HG03439 (cell line): ENCODE data around the gene TNRC6B.

Experiments used
- ATAC-seq: cut with Tn5 transposase; IDR thresholded peaks from one replicate; pipeline ENCODE4 v1.9.1; 2021; ENCODE audit warnings: mild to moderate bottlenecking, moderate library complexity; ENCODE audit not compliant: unreplicated experiment

TNRC6B gene

GRCh38 chr22:40238425-40239344 is 61.0 kb downstream of the TNRC6B start:
- no peak for ATAC-seq

GRCh38 chr22:40239345-40239683 is 61.6 kb downstream of the TNRC6B start:
- ATAC-seq: no peak

DNA sequence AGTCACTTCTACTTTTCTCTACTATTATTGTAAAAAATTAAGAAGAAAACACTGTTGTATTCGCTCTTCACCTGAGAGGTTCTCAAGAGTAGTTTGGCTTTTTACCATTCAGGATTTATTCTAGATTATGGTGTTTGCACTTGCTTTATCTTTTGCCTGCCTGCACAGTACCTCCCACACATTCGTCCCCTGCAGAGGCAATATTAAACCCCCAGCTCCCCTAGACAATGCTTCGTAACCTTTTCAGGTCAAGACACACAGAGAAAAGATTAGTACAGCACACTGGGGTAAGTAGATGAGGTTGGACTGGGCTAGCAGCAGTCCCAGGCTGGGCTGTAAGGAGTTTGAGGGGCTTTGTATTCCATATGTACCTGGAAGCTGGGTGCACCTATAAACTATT is 62.4 kb downstream of the TNRC6B start:
- no peak for ATAC-seq

DNA sequence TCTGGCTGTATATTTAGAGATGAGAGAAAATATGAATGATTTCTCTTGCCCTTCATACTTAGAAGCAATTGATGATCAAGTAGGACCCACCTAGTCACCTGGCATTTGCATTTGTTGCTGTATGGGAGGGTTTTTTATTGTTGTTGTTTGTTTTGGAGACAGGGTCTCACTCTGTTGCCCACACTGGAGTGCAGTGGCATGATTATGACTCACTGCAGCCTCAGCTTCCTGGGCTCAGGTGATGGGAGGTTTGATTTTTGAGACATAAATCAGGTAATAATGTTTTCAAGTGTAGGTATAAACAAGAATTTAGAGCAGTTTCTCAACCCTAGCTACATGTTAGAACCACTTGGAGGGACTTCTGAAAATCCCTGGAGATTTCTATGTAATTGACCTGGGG is 63.0 kb downstream of the TNRC6B start:
- ATAC-seq: no peak

DNA sequence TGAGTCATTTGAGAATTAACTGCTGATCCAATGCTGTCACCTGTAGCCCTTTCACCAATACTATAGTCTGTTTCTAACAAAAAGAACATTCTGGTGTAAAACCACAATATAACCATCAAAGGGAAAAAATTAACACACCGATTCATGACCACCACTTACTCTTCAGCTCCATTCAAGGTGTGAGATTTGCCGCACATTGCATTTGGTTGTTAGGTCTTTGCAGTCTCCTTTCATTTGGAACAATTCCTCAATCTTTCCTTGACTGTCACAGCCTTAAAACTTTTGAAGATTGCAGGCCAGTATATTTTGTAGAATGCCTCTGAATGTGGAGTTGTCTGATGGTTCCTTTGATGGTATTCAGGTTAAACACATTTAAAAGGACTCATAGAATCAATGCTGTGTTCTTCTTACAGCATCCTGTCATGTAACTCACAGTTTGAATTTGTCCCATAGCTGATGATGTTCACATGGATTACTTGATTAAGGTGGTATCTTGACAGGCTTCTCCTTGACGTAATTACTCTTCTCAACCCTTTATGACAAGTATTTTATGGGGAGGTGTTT is 63.6 kb downstream of the TNRC6B start:
- no peak for ATAC-seq

GRCh38 chr22:40243891-40244290 is 66.2 kb downstream of the TNRC6B start:
- ATAC-seq: no peak

GRCh38 chr22:40244586-40244985 is 66.9 kb downstream of the TNRC6B start:
- no peak for ATAC-seq

DNA sequence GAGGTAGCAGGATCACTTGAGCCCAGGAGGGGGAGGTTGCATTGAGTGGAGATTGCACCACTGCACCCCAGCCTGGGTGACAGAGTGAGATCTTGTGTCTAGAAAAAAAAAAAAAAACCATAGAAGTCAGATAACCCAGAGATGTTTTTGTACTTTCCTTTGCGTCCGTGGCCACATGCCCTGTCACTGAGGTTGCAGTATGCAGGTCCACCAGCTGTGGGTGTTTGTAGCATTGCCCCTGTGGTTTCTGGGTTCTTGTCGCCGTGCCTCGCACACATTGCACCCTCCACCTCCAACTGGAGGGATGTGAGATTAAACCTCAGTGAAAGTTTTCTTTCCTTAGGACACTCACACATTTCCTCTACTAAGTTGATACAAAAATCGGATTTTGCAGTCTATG is 70.3 kb downstream of the TNRC6B start:
- ATAC-seq: no peak

GRCh38 chr22:40249286-40249685 is 71.6 kb downstream of the TNRC6B start:
- no peak for ATAC-seq

DNA sequence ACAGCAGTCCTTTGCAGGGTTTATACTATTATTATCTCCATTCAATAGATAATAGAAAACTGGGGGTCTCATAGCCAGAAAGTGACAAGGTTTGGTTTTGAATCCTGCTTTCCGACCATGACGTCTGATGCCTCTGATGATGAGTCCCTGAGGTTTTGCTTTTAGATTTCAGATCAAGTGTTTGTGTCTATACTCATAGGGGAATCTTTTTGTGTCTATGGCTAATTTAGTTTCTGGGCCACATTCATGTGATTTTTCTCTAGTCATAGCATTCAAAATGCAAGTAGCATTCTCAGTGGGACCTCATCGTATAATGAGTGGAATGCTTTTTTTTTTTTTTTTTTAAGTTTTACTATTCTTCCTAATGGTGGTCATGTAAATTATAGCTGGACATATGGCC is 72.9 kb downstream of the TNRC6B start:
- ATAC-seq: no peak

DNA sequence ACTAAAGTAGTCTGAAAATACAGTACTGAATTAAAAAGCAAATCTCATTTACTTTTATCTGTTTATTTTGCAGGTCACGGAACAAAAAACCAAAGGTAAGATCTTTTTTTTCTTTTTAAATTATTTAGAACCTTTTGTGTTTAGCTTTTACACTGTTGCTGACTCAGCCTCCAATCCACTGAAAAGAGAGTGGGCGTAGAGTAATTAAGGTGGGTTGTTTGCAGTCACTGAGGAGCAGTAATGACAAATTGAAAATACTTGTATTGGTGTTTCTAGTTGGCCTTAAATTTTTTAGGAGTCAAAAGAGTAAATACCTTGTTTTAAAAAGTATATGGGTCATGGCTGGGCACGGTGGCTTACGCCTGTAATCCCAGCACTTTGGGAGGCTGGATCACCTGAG is 73.4 kb downstream of the TNRC6B start:
- ATAC-seq: no peak

DNA sequence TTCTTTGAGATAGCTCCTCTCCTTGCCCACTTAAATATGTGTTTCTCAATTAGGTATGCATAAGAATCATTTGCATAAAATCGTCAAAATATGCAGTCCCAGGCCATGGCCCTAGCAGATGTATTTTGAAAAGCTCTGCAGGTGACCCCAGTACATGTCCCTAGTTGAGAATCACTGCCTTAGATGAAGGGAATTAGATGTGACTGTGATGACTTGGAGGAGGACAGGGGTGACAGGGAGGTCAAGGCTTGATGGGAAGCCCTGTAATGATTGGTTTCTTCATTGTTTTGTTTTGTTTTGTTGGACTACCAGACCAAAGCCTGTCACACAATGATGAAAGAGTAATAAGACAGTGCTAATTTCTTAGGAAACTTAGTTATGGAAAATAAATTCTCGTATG is 74.4 kb downstream of the TNRC6B start:
- ATAC-seq: no peak

DNA sequence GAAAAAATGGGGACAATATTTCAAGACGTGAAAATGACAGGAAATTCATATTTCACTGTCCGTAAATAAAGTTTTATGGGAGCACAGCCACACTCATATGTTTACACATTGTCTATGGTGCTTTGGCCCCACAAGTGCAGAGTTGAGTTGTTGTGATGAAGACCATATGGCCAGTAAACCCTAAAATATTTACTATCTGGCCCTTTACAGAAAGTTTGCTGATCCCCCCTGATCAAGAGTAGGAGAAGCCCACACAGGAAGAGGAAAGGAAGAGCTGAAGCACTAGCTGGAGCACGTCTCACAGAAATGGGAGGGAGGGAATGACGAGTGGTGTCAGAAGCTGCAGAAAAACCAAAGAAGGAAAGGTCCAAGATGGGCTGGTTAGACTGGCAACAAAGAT is 78.8 kb downstream of the TNRC6B start:
- ATAC-seq: no peak

- ATAC-seq: no peak
Measured at GRCh38 chr22:40258017-40258416, 80.3 kb downstream of the TNRC6B start.

DNA sequence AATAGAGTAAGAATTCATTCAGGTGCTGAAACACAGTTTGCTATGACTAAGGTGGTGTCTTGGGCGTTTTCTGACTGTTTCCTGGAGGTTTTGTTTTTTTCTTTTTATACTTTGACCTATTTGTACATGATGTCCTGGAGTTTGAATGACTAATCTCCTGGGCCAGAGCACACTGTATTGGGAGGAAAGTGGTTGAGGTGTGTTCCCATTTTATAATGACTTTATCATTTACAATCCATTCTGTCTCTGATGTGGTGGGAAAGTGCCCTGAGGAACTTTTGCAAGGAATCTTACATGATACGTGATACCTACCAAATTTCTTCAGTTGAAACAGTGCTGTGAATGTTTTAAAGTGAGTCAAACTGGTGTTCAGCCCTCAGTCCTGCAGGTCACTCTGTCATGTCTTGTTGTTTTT is 80.8 kb downstream of the TNRC6B start:
- ATAC-seq: no peak

DNA sequence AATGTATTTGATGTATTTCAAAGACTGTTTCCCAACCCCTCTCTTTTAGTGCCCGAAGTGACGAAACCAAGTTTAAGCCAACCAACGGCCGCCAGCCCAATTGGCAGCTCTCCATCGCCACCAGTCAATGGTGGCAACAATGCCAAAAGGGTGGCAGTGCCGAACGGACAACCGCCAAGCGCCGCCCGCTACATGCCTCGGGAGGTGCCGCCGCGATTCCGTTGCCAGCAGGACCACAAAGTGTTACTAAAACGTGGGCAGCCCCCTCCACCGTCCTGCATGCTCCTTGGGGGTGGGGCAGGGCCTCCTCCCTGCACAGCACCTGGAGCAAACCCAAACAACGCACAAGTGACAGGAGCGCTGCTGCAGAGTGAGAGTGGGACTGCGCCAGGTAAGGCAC is 84.1 kb downstream of the TNRC6B start:
- no peak for ATAC-seq

DNA sequence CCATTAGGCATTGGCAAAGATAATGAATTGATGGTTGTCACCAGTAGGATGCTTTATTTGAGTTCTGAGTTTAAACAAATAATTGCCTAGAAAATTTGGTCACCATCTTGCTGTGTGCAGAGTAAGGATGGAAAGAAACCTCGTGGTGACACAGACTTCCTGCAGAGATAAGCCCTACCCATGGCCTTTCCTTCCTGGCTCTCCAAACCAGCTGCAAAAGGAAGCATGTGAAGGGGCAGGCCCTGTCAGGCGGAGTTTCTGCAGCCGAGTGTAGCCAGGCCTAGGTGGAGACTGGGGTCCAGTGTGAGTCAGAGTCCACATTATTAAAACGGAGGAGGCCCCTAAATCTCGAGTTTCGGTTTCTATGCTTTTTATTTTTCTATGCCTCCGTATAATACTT is 85.5 kb downstream of the TNRC6B start:
- no peak for ATAC-seq

GRCh38 chr22:40265783-40266182 is 88.1 kb downstream of the TNRC6B start:
- ATAC-seq: no peak

- no peak for ATAC-seq
Measured at GRCh38 chr22:40270031-40270430, 92.3 kb downstream of the TNRC6B start.

GRCh38 chr22:40270748-40271373 is 93.1 kb downstream of the TNRC6B start:
- ATAC-seq: no peak

- no peak for ATAC-seq
Measured at GRCh38 chr22:40271440-40271839, 93.7 kb downstream of the TNRC6B start.

GRCh38 chr22:40273319-40273718 is 95.6 kb downstream of the TNRC6B start:
- no peak for ATAC-seq
